MM.1S (cell line): Measurements from ENCODE around the gene SC5D.

ENCODE experiments used
- CTCF ChIP-seq: fragments of 300-600 bp; sonication (generic); IDR thresholded peaks from 2 replicates; pipeline ENCODE4 v1.5.1; 2016; ENCODE audit warnings: antibody characterized with exemption, low read length, mixed read lengths
- EZH2 ChIP-seq: fragments of 300-600 bp; sonication (generic); optimal IDR thresholded peaks from 2 replicates; pipeline ENCODE3; 2017; ENCODE audit warnings: low read depth, mild to moderate bottlenecking, antibody characterized with exemption, low read length, mixed read lengths
- EZH2phosphoT487 ChIP-seq: fragments of 300-600 bp; sonication (generic); IDR thresholded peaks from 2 replicates; pipeline ENCODE4 v1.6.1; 2018; ENCODE audit warnings: antibody characterized with exemption, low read length

DNA sequence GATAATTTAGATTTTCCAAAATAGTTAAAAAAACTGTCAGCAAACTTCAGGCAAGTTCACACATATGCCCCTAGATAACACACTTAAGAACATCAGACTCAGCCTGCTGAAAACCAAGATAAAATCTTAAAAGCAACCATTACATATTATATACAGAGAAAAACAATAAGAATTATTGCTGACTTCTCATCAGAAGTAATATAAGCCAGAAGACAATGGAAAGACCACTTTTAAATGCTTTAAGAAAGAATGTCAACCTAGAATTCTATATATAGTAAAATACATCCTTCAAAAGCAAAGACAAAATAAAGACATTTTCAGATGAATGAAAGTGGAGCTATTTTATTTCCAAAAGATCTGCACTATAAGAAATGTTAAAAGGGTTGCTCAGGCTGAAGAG, 37.8 kb upstream of the SC5D start:
- TF ChIP-seq CTCF: no peak
- no peak for TF ChIP-seq EZH2phosphoT487
- TF ChIP-seq EZH2: no peak
